SU-DHL-6 (cell line): ENCODE results near the gene CD96.

Experiments used
- H2AFZ ChIP-seq: fragments of 200-600 bp; sonication (generic); 2 replicates; pipeline ENCODE4 v1.6.1; 2014; ENCODE audit warnings: low read depth, mild to moderate bottlenecking, moderate library complexity, mixed read lengths, antibody characterized with exemption, low read length; ENCODE audit not compliant: severe bottlenecking
- H3F3A ChIP-seq: fragments of 200-600 bp; shearing (Covaris generic); 2 replicates; pipeline ENCODE4 v1.6.0; 2016; ENCODE audit warnings: antibody characterized with exemption, mild to moderate bottlenecking; ENCODE audit not compliant: insufficient read depth
- H3K27ac ChIP-seq: fragments of 200-600 bp; sonication (generic); 2 replicates; pipeline ENCODE4 v1.5.1; 2016; ENCODE audit warnings: low read depth, mild to moderate bottlenecking, low read length, moderate library complexity, mixed read lengths
- H3K27me3 ChIP-seq: fragments of 200-600 bp; sonication (generic), shearing (Covaris generic); 2 replicates; pipeline ENCODE4 v1.6.0; 2014; ENCODE audit warnings: mild to moderate bottlenecking, low read length
- H3K36me3 ChIP-seq: fragments of 200-600 bp; sonication (generic); 2 replicates; pipeline ENCODE4 v1.6.1; 2014; ENCODE audit warnings: mild to moderate bottlenecking, low read length, mixed read lengths
- H3K4me2 ChIP-seq: fragments of 300-600, 200-600 bp; shearing (Covaris generic), sonication (generic); 2 replicates; pipeline ENCODE4 v1.6.0; 2014; ENCODE audit warnings: low read length, low read depth, mild to moderate bottlenecking; ENCODE audit not compliant: poor library complexity, severe bottlenecking
- H3K4me3 ChIP-seq: fragments of 200-600 bp; sonication (generic); 2 replicates; pipeline ENCODE4 v1.5.1; 2014; ENCODE audit warnings: antibody characterized with exemption, low read length, mild to moderate bottlenecking, mixed read lengths; ENCODE audit not compliant: insufficient read depth, poor library complexity, severe bottlenecking
- H3K79me2 ChIP-seq: fragments of 200-600 bp; sonication (generic); 2 replicates; pipeline ENCODE4 v1.6.1; 2014; ENCODE audit warnings: mild to moderate bottlenecking, low read length, moderate library complexity; ENCODE audit not compliant: insufficient read depth
- H3K9ac ChIP-seq: fragments of 200-600 bp; sonication (generic); 2 replicates; pipeline ENCODE4 v1.7.0; 2014; ENCODE audit warnings: mild to moderate bottlenecking, low read length
- H3K9me2 ChIP-seq: fragments of 200-600 bp; sonication (generic); replicated peaks from 2 replicates; pipeline ENCODE4 v1.6.1; 2014; ENCODE audit warnings: low read length; ENCODE audit not compliant: insufficient read depth
- H3K9me3 ChIP-seq: fragments of 200-600 bp; sonication (generic); 2 replicates; pipeline ENCODE4 v1.6.1; 2014; ENCODE audit warnings: low read length, mixed read lengths; ENCODE audit not compliant: insufficient read depth
- H4K20me1 ChIP-seq: fragments of 200-600 bp; sonication (generic); 2 replicates; pipeline ENCODE4 v1.6.1; 2014; ENCODE audit warnings: low read depth, mild to moderate bottlenecking, antibody characterized with exemption, low read length, moderate library complexity, mixed read lengths
- CTCF ChIP-seq: fragments of 200-600 bp; sonication (generic); IDR thresholded peaks from one replicate; pipeline ENCODE4 v1.5.1; 2017; ENCODE audit warnings: antibody characterized with exemption, mild to moderate bottlenecking, low read length, moderate library complexity; ENCODE audit not compliant: insufficient read depth, poor library complexity, severe bottlenecking
- EZH2phosphoT487 ChIP-seq: fragments of 200-600 bp; sonication (generic), shearing (Covaris generic); conservative IDR thresholded peaks from 2 replicates; pipeline ENCODE4 v1.6.1; 2018; ENCODE audit warnings: mild to moderate bottlenecking, antibody characterized with exemption, low read length, moderate library complexity, mixed read lengths

The CD96 gene

GRCh38 chr3:111584744-111585143, 42.7 kb downstream of the CD96 start:
- H3K27ac ChIP-seq: no peak overlapping the region
- no peaks in the 10 kb centered on the region for H3K27me3 ChIP-seq
- H3F3A ChIP-seq: no peaks in the 10 kb centered on the region
- no peak overlapping the region for H3K4me2 ChIP-seq
- H3K9ac ChIP-seq: no peak overlapping the region
- H3K79me2 ChIP-seq: no peaks in the 10 kb centered on the region
- H3K9me2 ChIP-seq: no peaks in the 10 kb centered on the region
- H4K20me1 ChIP-seq: no peaks in the 10 kb centered on the region
- no peaks in the 10 kb centered on the region for H3K36me3 ChIP-seq
- no peak overlapping the region for H2AFZ ChIP-seq
- no peak for TF ChIP-seq EZH2phosphoT487
- no peak for TF ChIP-seq CTCF
- H3K9me3 ChIP-seq: no peaks in the 10 kb centered on the region
- H3K4me3 ChIP-seq: no peak overlapping the region

GRCh38 chr3:111585217-111585616, 43.2 kb downstream of the CD96 start:
- no peaks in the 10 kb centered on the region for H3K9me3 ChIP-seq
- no peaks in the 10 kb centered on the region for H3K36me3 ChIP-seq
- no peak overlapping the region for H3K4me2 ChIP-seq
- TF ChIP-seq CTCF: no peak
- no peak for TF ChIP-seq EZH2phosphoT487
- no peaks in the 10 kb centered on the region for H3K79me2 ChIP-seq
- no peaks in the 10 kb centered on the region for H4K20me1 ChIP-seq
- H3F3A ChIP-seq: no peaks in the 10 kb centered on the region
- no peaks in the 10 kb centered on the region for H3K27me3 ChIP-seq
- no peaks in the 10 kb centered on the region for H3K9me2 ChIP-seq
- no peak overlapping the region for H3K9ac ChIP-seq
- H3K27ac ChIP-seq: no peak overlapping the region
- no peak overlapping the region for H2AFZ ChIP-seq
- no peak overlapping the region for H3K4me3 ChIP-seq

- no peak overlapping the region for H2AFZ ChIP-seq
- H3K9ac ChIP-seq: no peak overlapping the region
- H3K36me3 ChIP-seq: no peaks in the 10 kb centered on the region
- TF ChIP-seq EZH2phosphoT487 (no peak), CTCF (no peak)
- H3F3A ChIP-seq: no peaks in the 10 kb centered on the region
- H3K27ac ChIP-seq: no peak overlapping the region
- no peaks in the 10 kb centered on the region for H3K9me3 ChIP-seq
- no peak overlapping the region for H3K4me2 ChIP-seq
- no peaks in the 10 kb centered on the region for H3K27me3 ChIP-seq
- H3K79me2 ChIP-seq: no peaks in the 10 kb centered on the region
- H3K9me2 ChIP-seq: no peaks in the 10 kb centered on the region
- H4K20me1 ChIP-seq: no peaks in the 10 kb centered on the region
- H3K4me3 ChIP-seq: no peak overlapping the region
These were observed 46.5 kb downstream of the CD96 start for GRCh38 chr3:111588527-111588926.
